ENCODE data around the gene SLC34A1.

GRCh38 chr5:177343777-177344176 lies 40.5 kb upstream of the SLC34A1 start:
- TF ChIP-seq EZH2 (optimal IDR thresholded peaks at IDR 0.05; ENCODE audit: low read depth, low read length) (no peak), CTCF (IDR thresholded peaks at IDR 0.05; ENCODE audit: low read length) (no peak)

All from MM.1S (cell line).